ENCODE data around the gene FAM117B. TPM values are rescaled to one million over a fixed set of nuclear protein-coding genes. Genes with fewer than 3 reads are reported as not detected.
A peak's percentile ranks its signal among the peaks of the same experiment; 100 is the strongest.

Gene FAM117B
- total and polyA plus RNA-seq, 8 donors = 2.5 to 12.4 (median 5.4) TPM

GRCh38 chr2:202813387-202813786 lies 178.6 kb downstream of the FAM117B start:
- TF ChIP-seq CTCF (IDR thresholded peaks at IDR 0.05) = no peak
- WGBS, 2 donors = 88 to 96% methylated on average over 3 of the region's 3 CpGs
- H3K9me3 ChIP-seq = no peaks in the 10 kb centered on the region
- H3K27ac ChIP-seq = no peak overlapping the region
- H3K36me3 ChIP-seq = no peaks in the 10 kb centered on the region
- intact Hi-C loops (cut with DNase I) = no loop called here
- no peak for ATAC-seq
- no peak overlapping the region for H3K4me3 ChIP-seq
- DNase-seq = no peak
- H3K4me1 ChIP-seq = no peaks in the 10 kb centered on the region
- H3K27me3 ChIP-seq = no peaks in the 10 kb centered on the region
- FAIRE-seq = no peak

- DNase-seq (no peak), FAIRE-seq (no peak), ATAC-seq (no peak)
- Histone ChIP-seq H3K4me3 (no peak overlapping the region), H3K27ac (no peak overlapping the region), H3K9me3 (no peaks in the 10 kb centered on the region), H3K4me1 (no peaks in the 10 kb centered on the region), H3K36me3 (no peaks in the 10 kb centered on the region), H3K27me3 (no peaks in the 10 kb centered on the region)
- TF ChIP-seq CTCF (IDR thresholded peaks at IDR 0.05) = no peak
- intact Hi-C loops (cut with DNase I) = no loop called here
- 97 to 100% methylated on average over 1 of the region's 1 CpG for WGBS, 2 donors
These were observed 179.5 kb downstream of the FAM117B start for GRCh38 chr2:202814226-202814625.

- intact Hi-C loops (cut with DNase I) = no loop called here
- Histone ChIP-seq H3K4me3 (no peak overlapping the region), H3K36me3 (no peaks in the 10 kb centered on the region), H3K27ac (no peak overlapping the region), H3K27me3 (no peaks in the 10 kb centered on the region), H3K4me1 (no peaks in the 10 kb centered on the region), H3K9me3 (no peaks in the 10 kb centered on the region)
- no peak for TF ChIP-seq CTCF (IDR thresholded peaks at IDR 0.05)
- ATAC-seq (peak in 1 of 4 donors; percentile 36), FAIRE-seq (no peak), DNase-seq (no peak)
- 51 to 55% methylated on average over 4 of the region's 4 CpGs for WGBS, 2 donors
These were observed 181.0 kb downstream of the FAM117B start for GRCh38 chr2:202815548-202816360.

- no peak for DNase-seq
- intact Hi-C loops (cut with DNase I) = no loop called here
- TF ChIP-seq CTCF (IDR thresholded peaks at IDR 0.05) = no peak
- FAIRE-seq = peak; percentile 34
- Histone ChIP-seq H3K4me3 (no peak overlapping the region), H3K27me3 (no peaks in the 10 kb centered on the region), H3K36me3 (no peaks in the 10 kb centered on the region), H3K9me3 (no peaks in the 10 kb centered on the region), H3K27ac (no peak overlapping the region), H3K4me1 (no peaks in the 10 kb centered on the region)
- ATAC-seq = no peak
- 83 to 90% methylated on average over 1 of the region's 1 CpG for WGBS, 2 donors
These were observed 183.0 kb downstream of the FAM117B start for GRCh38 chr2:202817771-202818170.

- WGBS, 2 donors = 71 to 83% methylated on average over 3 of the region's 3 CpGs
- Histone ChIP-seq H3K36me3 (no peaks in the 10 kb centered on the region), H3K9me3 (no peaks in the 10 kb centered on the region), H3K4me1 (no peaks in the 10 kb centered on the region), H3K27me3 (no peaks in the 10 kb centered on the region), H3K4me3 (no peak overlapping the region), H3K27ac (no peak overlapping the region)
- ATAC-seq = no peak
- TF ChIP-seq CTCF (IDR thresholded peaks at IDR 0.05) = no peak
- intact Hi-C loops (cut with DNase I) = no loop called here
- no peak for DNase-seq
- no peak for FAIRE-seq
These were observed 183.6 kb downstream of the FAM117B start for GRCh38 chr2:202818321-202818720.
